Trophoblast cell (in vitro differentiated cells and primary cell): ENCODE data around the gene HTT.

Experiments used
- DNase-seq, 2 donors: peaks; one replicate each; pipeline ENCODE4 v3.0.0-alpha.2; 2016
- H2AFZ ChIP-seq: 2 replicates; pipeline ENCODE4 v1.6.1; 2013; ENCODE audit warnings: low read length, moderate library complexity, mild to moderate bottlenecking; ENCODE audit not compliant: insufficient read depth, poor library complexity
- H2AK5ac ChIP-seq: 2 replicates; pipeline ENCODE4 v1.6.1; 2013; ENCODE audit warnings: mild to moderate bottlenecking, low read length
- H2BK120ac ChIP-seq: 2 replicates; pipeline ENCODE4 v1.6.1; 2013; ENCODE audit warnings: low read length, mild to moderate bottlenecking, moderate library complexity; ENCODE audit not compliant: insufficient read depth, poor library complexity
- H2BK12ac ChIP-seq: 2 replicates; pipeline ENCODE4 v1.6.1; 2013; ENCODE audit warnings: mild to moderate bottlenecking, low read length, moderate library complexity
- H2BK5ac ChIP-seq: 2 replicates; pipeline ENCODE4 v1.6.1; 2013; ENCODE audit warnings: low read length, low read depth, moderate library complexity, mild to moderate bottlenecking; ENCODE audit not compliant: poor library complexity
- H3K14ac ChIP-seq: 2 replicates; pipeline ENCODE4 v1.6.1; 2013; ENCODE audit warnings: mild to moderate bottlenecking, low read length
- H3K18ac ChIP-seq: 2 replicates; pipeline ENCODE4 v1.6.1; 2013; ENCODE audit warnings: mild to moderate bottlenecking, low read length
- H3K23ac ChIP-seq: 2 replicates; pipeline ENCODE4 v1.6.1; 2013; ENCODE audit warnings: low read length
- H3K27ac ChIP-seq: 2 replicates; pipeline ENCODE4 v1.5.1; 2013; ENCODE audit warnings: low read depth, mild to moderate bottlenecking, inconsistent platforms, low read length, moderate library complexity
- H3K27me3 ChIP-seq: 2 replicates; pipeline ENCODE4 v1.6.1; 2013; ENCODE audit warnings: inconsistent platforms, mild to moderate bottlenecking, low read length, moderate library complexity; ENCODE audit not compliant: insufficient read depth
- H3K36me3 ChIP-seq, 2 experiments: 1 replicate in 1 of 2; 2 replicates in 1 of 2; pipeline ENCODE4 v1.6.1; 2013; ENCODE audit warnings: low read length in 2 of 2, mild to moderate bottlenecking in 2 of 2, moderate library complexity in 1 of 2; ENCODE audit not compliant: insufficient read depth in 2 of 2, control insufficient read depth in 1 of 2
- H3K4ac ChIP-seq: 2 replicates; pipeline ENCODE4 v1.6.1; 2013; ENCODE audit warnings: low read depth, mild to moderate bottlenecking, low read length, moderate library complexity
- H3K4me1 ChIP-seq, 2 experiments: 1 replicate in 1 of 2; 2 replicates in 1 of 2; pipeline ENCODE4 v1.6.1; 2013; ENCODE audit warnings: low read length in 2 of 2, mild to moderate bottlenecking in 2 of 2, moderate library complexity in 1 of 2; ENCODE audit not compliant: insufficient read depth in 2 of 2, control insufficient read depth in 1 of 2
- H3K4me2 ChIP-seq: 2 replicates; pipeline ENCODE4 v1.6.1; 2013; ENCODE audit warnings: inconsistent platforms, mild to moderate bottlenecking, low read length, moderate library complexity
- H3K4me3 ChIP-seq: 2 replicates; pipeline ENCODE4 v1.5.1; 2013; ENCODE audit warnings: mild to moderate bottlenecking, low read depth, low read length, inconsistent platforms
- H3K79me1 ChIP-seq: one replicate; pipeline ENCODE4 v1.6.1; 2013; ENCODE audit warnings: low read length
- H3K79me2 ChIP-seq: 2 replicates; pipeline ENCODE4 v1.6.1; 2013; ENCODE audit warnings: low read length, mild to moderate bottlenecking; ENCODE audit not compliant: control insufficient read depth, insufficient read depth, poor library complexity
- H3K9ac ChIP-seq: 2 replicates; pipeline ENCODE4 v1.6.1; 2013; ENCODE audit warnings: mild to moderate bottlenecking, low read length
- H3K9me3 ChIP-seq: 2 replicates; pipeline ENCODE4 v1.6.1; 2013; ENCODE audit warnings: low read depth, mild to moderate bottlenecking, control low read depth, inconsistent platforms, low read length; ENCODE audit not compliant: insufficient read depth
- H4K12ac ChIP-seq: 2 replicates; pipeline ENCODE4 v1.6.1; 2013; ENCODE audit warnings: low read depth, mild to moderate bottlenecking, low read length, moderate library complexity
- H4K8ac ChIP-seq: 2 replicates; pipeline ENCODE4 v1.6.1; 2013; ENCODE audit warnings: low read depth, mild to moderate bottlenecking, low read length, moderate library complexity
- H4K91ac ChIP-seq: one replicate; pipeline ENCODE4 v1.6.1; 2013; ENCODE audit warnings: low read depth, mild to moderate bottlenecking, low read length, moderate library complexity
- WGBS: extraction: QIAGEN DNeasy Blood & Tissue Kit; methylation state at CpG from one replicate; pipeline ENCODE4 v1.1.7; 2013; ENCODE audit warnings: missing lambda C conversion rate; ENCODE audit not compliant: insufficient read length, insufficient coverage; ENCODE audit errors: extremely low coverage; 5-methylcytosine and 5-hydroxymethylcytosine counted together

HTT gene

GRCh38 chr4:3221996-3222395 lies 147.5 kb downstream of the HTT start:
- Histone ChIP-seq H3K23ac (no peak overlapping the region), H4K12ac (no peak overlapping the region), H4K91ac (no peak overlapping the region), H3K4me2 (no peak overlapping the region), H4K8ac (no peak overlapping the region), H3K27me3 (no peaks in the 10 kb centered on the region), H3K4ac (no peak overlapping the region), H3K14ac (no peak overlapping the region), H3K4me1 (no peaks in the 10 kb centered on the region), H3K79me2 (no peaks in the 10 kb centered on the region), H3K36me3 (peaks cover 66 to 81% of the 10 kb centered on the region in 2 experiments), H2AK5ac (no peak overlapping the region), H3K18ac (no peak overlapping the region), H3K27ac (no peak overlapping the region), H2BK120ac (no peak overlapping the region), H2BK12ac (no peak overlapping the region), H3K9me3 (no peaks in the 10 kb centered on the region), H3K9ac (no peak overlapping the region), H2AFZ (no peak overlapping the region), H2BK5ac (no peak overlapping the region), H3K79me1 (no peaks in the 10 kb centered on the region), H3K4me3 (no peak overlapping the region)
- no CpG with 5 or more reads among the region's 12 CpGs for WGBS
- DNase-seq: no peak

DNA sequence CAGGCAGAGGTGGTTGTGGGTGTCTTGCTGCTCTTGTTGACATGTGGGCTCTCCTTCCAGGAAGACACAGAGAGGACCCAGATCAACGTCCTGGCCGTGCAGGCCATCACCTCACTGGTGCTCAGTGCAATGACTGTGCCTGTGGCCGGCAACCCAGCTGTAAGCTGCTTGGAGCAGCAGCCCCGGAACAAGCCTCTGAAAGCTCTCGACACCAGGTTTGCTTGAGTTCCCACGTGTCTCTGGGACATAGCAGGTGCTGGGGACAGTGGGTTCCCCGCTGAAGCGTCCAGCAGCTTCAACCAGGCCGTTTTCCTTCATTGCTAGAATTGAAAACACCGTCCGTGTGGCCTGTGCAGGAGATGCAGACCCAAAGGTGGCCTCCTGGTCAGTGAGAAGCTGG lies 148.9 kb downstream of the HTT start:
- H3K27me3 ChIP-seq: no peaks in the 10 kb centered on the region
- H3K18ac ChIP-seq: no peak overlapping the region
- H3K4me3 ChIP-seq: no peak overlapping the region
- H2AK5ac ChIP-seq: no peak overlapping the region
- H3K79me1 ChIP-seq: no peaks in the 10 kb centered on the region
- no peak overlapping the region for H2BK12ac ChIP-seq
- no peak overlapping the region for H3K4me2 ChIP-seq
- H3K9ac ChIP-seq: no peak overlapping the region
- H3K27ac ChIP-seq: no peak overlapping the region
- no peak overlapping the region for H4K12ac ChIP-seq
- DNase-seq: no peak
- H3K9me3 ChIP-seq: no peaks in the 10 kb centered on the region
- peaks cover 65 to 78% of the 10 kb centered on the region in 2 experiments for H3K36me3 ChIP-seq
- no peak overlapping the region for H3K14ac ChIP-seq
- H3K4ac ChIP-seq: no peak overlapping the region
- H2AFZ ChIP-seq: no peak overlapping the region
- no peaks in the 10 kb centered on the region for H3K4me1 ChIP-seq
- no peak overlapping the region for H4K91ac ChIP-seq
- no peak overlapping the region for H2BK5ac ChIP-seq
- H3K79me2 ChIP-seq: no peaks in the 10 kb centered on the region
- no peak overlapping the region for H2BK120ac ChIP-seq
- no CpG with 5 or more reads among the region's 11 CpGs for WGBS
- no peak overlapping the region for H4K8ac ChIP-seq
- H3K23ac ChIP-seq: no peak overlapping the region

DNA sequence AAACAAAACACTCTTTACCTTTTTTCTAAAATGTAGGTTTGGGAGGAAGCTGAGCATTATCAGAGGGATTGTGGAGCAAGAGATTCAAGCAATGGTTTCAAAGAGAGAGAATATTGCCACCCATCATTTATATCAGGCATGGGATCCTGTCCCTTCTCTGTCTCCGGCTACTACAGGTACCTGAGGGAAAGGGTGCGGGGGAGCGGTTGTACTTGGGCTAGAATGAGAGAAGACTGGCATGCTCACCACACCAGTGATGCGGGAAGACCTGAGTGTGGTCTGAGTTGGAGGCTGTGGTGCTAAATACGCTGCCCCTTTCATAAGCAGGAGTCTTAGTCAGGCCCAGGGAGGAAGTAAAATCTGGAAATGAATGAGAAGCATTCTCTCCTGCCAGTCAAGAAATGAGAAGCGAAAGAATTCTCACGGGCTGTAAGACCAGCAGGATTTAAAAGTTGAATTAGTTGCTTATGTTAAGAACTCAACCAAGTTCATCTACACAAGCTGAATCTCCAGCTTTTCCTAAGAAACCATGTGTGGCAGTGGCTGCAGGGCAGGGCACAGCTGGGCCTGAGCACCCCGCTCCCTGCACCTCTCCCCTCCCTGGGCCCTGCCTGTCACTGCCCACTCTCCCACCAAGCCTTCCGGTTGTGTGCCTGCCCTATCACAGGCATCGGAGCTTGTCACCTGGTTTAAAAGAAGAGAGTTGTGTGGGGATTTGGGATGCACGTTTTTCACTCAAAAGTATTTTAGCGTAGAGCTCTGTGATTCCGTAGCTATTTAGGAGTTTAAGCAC lies 149.7 kb downstream of the HTT start:
- no peak overlapping the region for H3K23ac ChIP-seq
- no peak overlapping the region for H3K18ac ChIP-seq
- no peak overlapping the region for H3K27ac ChIP-seq
- H2AFZ ChIP-seq: no peak overlapping the region
- no peak overlapping the region for H3K4me2 ChIP-seq
- peaks cover 65 to 79% of the 10 kb centered on the region in 2 experiments for H3K36me3 ChIP-seq
- no peak overlapping the region for H4K12ac ChIP-seq
- H4K91ac ChIP-seq: no peak overlapping the region
- H2AK5ac ChIP-seq: no peak overlapping the region
- no peak overlapping the region for H3K4me3 ChIP-seq
- H2BK12ac ChIP-seq: no peak overlapping the region
- H3K9me3 ChIP-seq: peaks cover 3% of the 10 kb centered on the region
- H3K79me2 ChIP-seq: no peaks in the 10 kb centered on the region
- DNase-seq: no peak
- H3K4me1 ChIP-seq: no peaks in the 10 kb centered on the region
- H3K27me3 ChIP-seq: no peaks in the 10 kb centered on the region
- WGBS: no CpG with 5 or more reads among the region's 13 CpGs
- no peak overlapping the region for H3K4ac ChIP-seq
- H3K79me1 ChIP-seq: no peaks in the 10 kb centered on the region
- no peak overlapping the region for H2BK120ac ChIP-seq
- no peak overlapping the region for H4K8ac ChIP-seq
- H3K14ac ChIP-seq: no peak overlapping the region
- no peak overlapping the region for H3K9ac ChIP-seq
- no peak overlapping the region for H2BK5ac ChIP-seq

DNA sequence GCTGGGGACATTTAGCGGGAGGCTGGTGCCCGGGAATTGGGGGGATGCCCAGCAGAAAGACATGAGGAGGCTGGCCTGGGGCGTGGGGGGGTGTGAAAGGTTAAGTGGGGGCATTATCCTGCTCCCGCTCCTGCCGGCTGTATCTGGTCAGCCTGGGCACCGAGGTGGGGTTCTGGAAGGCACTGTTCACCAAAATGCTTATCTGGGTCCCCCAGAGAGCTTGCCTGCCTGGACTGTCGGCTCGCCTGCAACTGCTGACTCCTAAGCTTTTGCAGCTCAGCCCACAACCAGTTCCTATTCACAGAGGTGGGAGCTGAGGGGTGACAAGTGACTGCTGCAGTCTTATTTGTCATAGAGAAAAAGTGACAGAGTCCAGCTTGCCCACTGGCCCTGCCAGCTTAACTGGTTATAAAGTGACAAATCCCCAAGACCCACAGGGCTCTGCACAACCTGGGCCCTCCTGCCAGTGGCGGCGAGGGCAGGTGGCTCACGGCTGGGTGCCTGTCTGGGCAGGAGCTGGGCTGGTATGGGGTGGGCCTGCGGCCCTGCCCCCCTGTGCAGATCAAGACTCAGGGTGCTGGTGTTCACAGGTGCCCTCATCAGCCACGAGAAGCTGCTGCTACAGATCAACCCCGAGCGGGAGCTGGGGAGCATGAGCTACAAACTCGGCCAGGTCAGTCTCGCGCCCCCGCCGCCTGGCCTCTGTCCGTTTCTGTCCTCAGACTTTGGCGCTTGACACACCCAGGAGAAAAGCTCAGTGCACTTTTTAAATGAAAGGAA lies 150.8 kb downstream of the HTT start:
- Histone ChIP-seq H2BK12ac (no peak overlapping the region), H2AK5ac (no peak overlapping the region), H3K27me3 (no peaks in the 10 kb centered on the region), H3K4ac (no peak overlapping the region), H3K9me3 (peaks cover 8% of the 10 kb centered on the region), H3K4me2 (no peak overlapping the region), H4K91ac (no peak overlapping the region), H3K79me2 (no peaks in the 10 kb centered on the region), H2AFZ (no peak overlapping the region), H2BK120ac (no peak overlapping the region), H3K79me1 (no peaks in the 10 kb centered on the region), H4K8ac (no peak overlapping the region), H3K23ac (no peak overlapping the region), H3K9ac (no peak overlapping the region), H3K4me3 (no peak overlapping the region), H3K14ac (no peak overlapping the region), H2BK5ac (no peak overlapping the region), H3K36me3 (peaks cover 68 to 79% of the 10 kb centered on the region in 2 experiments), H3K4me1 (no peaks in the 10 kb centered on the region), H3K27ac (no peak overlapping the region), H4K12ac (no peak overlapping the region), H3K18ac (no peak overlapping the region)
- no peak for DNase-seq
- no CpG with 5 or more reads among the region's 22 CpGs for whole genome bisulfite sequencing
